ENCODE results near the gene CREG1.

CREG1 gene

GRCh38 chr1:167502719-167503462 lies 50.7 kb downstream of the CREG1 start:
- no peak for DNase-seq

GRCh38 chr1:167502192-167502551 lies 51.4 kb downstream of the CREG1 start:
- DNase-seq = no peak

GRCh38 chr1:167501515-167502191 lies 51.9 kb downstream of the CREG1 start:
- DNase-seq = no peak

GRCh38 chr1:167500283-167500860 lies 53.2 kb downstream of the CREG1 start:
- DNase-seq = no peak

GRCh38 chr1:167499664-167500101 lies 53.9 kb downstream of the CREG1 start:
- DNase-seq = no peak

GRCh38 chr1:167499106-167499505 lies 54.5 kb downstream of the CREG1 start:
- DNase-seq = no peak

GRCh38 chr1:167496797-167497619 lies 56.6 kb downstream of the CREG1 start:
- no peak for DNase-seq

- DNase-seq = no peak
Measured at GRCh38 chr1:167493372-167493771, 60.2 kb downstream of the CREG1 start.

- DNase-seq = no peak
Measured at GRCh38 chr1:167492481-167492910, 61.1 kb downstream of the CREG1 start.

GRCh38 chr1:167491586-167492461 lies 61.7 kb downstream of the CREG1 start:
- no peak for DNase-seq

Data from 8988T (cell line).